Pancreas (tissue), 10 donors: ENCODE measurements around the gene ACSL3. TPM values are rescaled to one million over a fixed set of nuclear protein-coding genes. Genes with fewer than 3 reads are reported as not detected.

ENCODE experiments used
- ATAC-seq, 4 donors: fragments of 200-7000 bp; cut with Tn5 transposase; one replicate each; pipeline versions ENCODE4 v1.8.0 to v1.9.1; 2020; ENCODE audit warnings: mild to moderate bottlenecking in 4 of 4, moderate library complexity in 4 of 4
- DNase-seq, 6 donors: peaks; one replicate each; pipeline ENCODE4 v3.0.0-alpha.2; 2020
- FAIRE-seq: peaks from 2 replicates; lab custom pipeline; 2012; peaks lifted over from hg19 to GRCh38; lab: Jason Lieb, UNC
- H3K27ac ChIP-seq, 4 donors: fragments of 200-600 bp; sonication (generic); 1 replicate in 3 of 4; 2 replicates in 1 of 4; pipeline versions ENCODE4 v1.5.0 to v1.8.0; 2020
- H3K27me3 ChIP-seq, 4 donors: fragments of 200-600 bp; one replicate each; pipeline ENCODE4 v1.8.0; 2021
- H3K36me3 ChIP-seq, 3 donors: fragments of 200-600 bp; sonication (generic) in 1 of 3; one replicate each; pipeline versions ENCODE4 v1.5.0 to v1.8.0; 2020 to 2021
- H3K4me1 ChIP-seq, 3 donors: fragments of 200-600 bp; one replicate each; pipeline ENCODE4 v1.8.0; 2021
- H3K4me3 ChIP-seq, 4 donors: fragments of 200-600 bp; sonication (generic) in 2 of 4; one replicate each; pipeline versions ENCODE4 v1.5.0 to v1.8.0; 2020 to 2021
- H3K9me3 ChIP-seq, 4 donors: fragments of 200-600 bp; one replicate each; pipeline ENCODE4 v1.8.0; 2021
- WGBS, 2 donors: extraction: QIAGEN DNeasy Blood & Tissue Kit; methylation state at CpG; one replicate each; pipeline ENCODE4 v1.1.7; 2013; 5-methylcytosine and 5-hydroxymethylcytosine counted together
- intact Hi-C, 3 donors: fragments of 100-400 bp; cut with DNase I; formaldehyde crosslinking; loops; one replicate each; pipeline versions ENCODE4 v1.11.1 to v1.14.2; 2022
- polyA plus RNA-seq, 2 donors: library from polyadenylated mRNA; stranded (reverse); fragments of 200-250 nt; gene quantifications; one replicate each; pipeline ENCODE4 v1.2.3, GENCODE V29; 2013
- total RNA-seq, 6 donors: library from RNA; stranded (reverse); fragmentation: NEBNext Ultra II Directional in 4 of 6; extraction: Animal tissue kit (Norgen Biotek cat#: 25700) in 4 of 6; gene quantifications; one replicate each; pipeline versions ENCODE4 v1.2.1 to v1.2.4, GENCODE V29; 2021 to 2023
- TF ChIP-seq, protein P1 (sequence below), 4 donors: fragments of 200-600 bp; sonication (generic) in 3 of 4; IDR thresholded peaks; one replicate each; pipeline versions ENCODE4 v1.5.0 to v1.8.0; 2021; ENCODE audit warnings: antibody characterized with exemption in 4 of 4
- donor health status: healthy with polysubstance abuse.
- donor health status: DM: no; HTN: no; CAD: no; lungs with moderate emphysema.
- donor health status: DM: no; HTN: no; CAD: no.
- donor health status: control.
- donor health status: control.
- donor health status: Bipolar disorder and iron deficiency.
- donor health status: DM: yes; HTN: yes; CAD: no.
- donor health status: DM: no; HTN: no; CAD: no.
- donor health status: DM: no; HTN: no; CAD: no.
- donor health status: DM: yes; HTN: yes; CAD: no.

Gene ACSL3
- total and polyA plus RNA-seq, 8 donors, result 4.7 to 32.0 (median 15.9) TPM

DNA sequence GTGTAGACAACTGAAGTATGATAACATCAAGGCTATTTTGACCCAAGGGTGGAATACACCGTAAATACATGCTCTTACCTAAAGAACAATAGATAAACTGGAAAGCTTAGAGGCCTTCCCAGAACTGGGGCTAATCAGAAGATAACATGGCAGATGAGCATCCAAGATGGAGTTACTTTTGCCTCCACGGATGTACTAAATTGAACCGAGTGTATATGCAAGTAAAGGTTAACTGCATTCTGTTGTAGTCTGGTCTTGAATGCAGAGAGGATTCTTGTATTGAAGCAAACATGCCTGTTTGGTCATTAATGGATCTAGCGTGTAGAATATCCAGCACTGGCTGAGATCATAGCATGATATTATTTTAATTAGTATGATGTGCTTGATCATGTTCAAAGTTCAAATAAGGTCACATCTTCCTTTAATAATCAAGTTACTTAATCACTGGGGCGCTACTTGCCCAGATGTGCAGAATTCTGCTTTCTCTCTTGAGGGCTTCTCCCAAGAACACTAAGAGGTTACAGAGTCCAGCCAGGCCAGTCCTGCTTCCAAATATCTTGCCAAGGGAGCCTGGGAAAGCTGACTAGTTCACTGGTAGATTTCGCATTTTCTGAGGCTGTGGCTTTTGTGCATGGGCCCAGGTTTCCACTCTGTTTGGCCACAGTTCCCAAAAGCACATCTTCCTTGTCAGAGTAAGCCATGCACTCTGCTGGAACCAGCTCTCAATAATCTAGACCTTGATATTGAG is 37.5 kb upstream of the ACSL3 start:
- DNase-seq (no peak), FAIRE-seq (no peak), ATAC-seq (no peak)
- no peaks in the 10 kb centered on the region for H3K27me3 ChIP-seq
- no peaks in the 10 kb centered on the region for H3K36me3 ChIP-seq
- no peak overlapping the region for H3K27ac ChIP-seq
- H3K4me1 ChIP-seq, result no peaks in the 10 kb centered on the region
- intact Hi-C loops, result no loop called here
- 84 to 93% methylated on average over 6 of the region's 6 CpGs for WGBS, 2 donors
- H3K4me3 ChIP-seq, result no peak overlapping the region
- TF ChIP-seq, protein P1, sequence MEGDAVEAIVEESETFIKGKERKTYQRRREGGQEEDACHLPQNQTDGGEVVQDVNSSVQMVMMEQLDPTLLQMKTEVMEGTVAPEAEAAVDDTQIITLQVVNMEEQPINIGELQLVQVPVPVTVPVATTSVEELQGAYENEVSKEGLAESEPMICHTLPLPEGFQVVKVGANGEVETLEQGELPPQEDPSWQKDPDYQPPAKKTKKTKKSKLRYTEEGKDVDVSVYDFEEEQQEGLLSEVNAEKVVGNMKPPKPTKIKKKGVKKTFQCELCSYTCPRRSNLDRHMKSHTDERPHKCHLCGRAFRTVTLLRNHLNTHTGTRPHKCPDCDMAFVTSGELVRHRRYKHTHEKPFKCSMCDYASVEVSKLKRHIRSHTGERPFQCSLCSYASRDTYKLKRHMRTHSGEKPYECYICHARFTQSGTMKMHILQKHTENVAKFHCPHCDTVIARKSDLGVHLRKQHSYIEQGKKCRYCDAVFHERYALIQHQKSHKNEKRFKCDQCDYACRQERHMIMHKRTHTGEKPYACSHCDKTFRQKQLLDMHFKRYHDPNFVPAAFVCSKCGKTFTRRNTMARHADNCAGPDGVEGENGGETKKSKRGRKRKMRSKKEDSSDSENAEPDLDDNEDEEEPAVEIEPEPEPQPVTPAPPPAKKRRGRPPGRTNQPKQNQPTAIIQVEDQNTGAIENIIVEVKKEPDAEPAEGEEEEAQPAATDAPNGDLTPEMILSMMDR (IDR thresholded peaks at IDR 0.05), result no peak
- no peaks in the 10 kb centered on the region for H3K9me3 ChIP-seq

DNA sequence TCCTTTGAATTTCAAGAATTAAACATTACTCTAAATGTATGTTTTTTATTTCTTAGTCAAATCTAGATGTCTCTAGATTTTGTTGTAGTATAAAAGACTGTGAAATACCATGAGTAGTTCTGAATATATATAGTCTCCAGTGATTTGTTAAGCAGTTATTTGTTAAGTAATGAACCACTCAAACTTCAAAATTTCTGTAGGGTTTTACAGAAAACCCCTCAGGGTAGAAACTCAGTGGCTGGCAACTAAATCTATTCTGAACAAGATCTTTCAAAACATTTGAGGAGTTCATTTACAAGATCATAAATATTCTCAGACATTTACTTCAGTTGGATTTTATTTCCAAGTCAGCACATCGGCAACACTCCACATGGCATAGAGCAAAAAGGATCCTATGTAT is 35.8 kb upstream of the ACSL3 start:
- no peak for FAIRE-seq
- Histone ChIP-seq H3K9me3 (no peaks in the 10 kb centered on the region), H3K36me3 (no peaks in the 10 kb centered on the region), H3K4me1 (no peaks in the 10 kb centered on the region), H3K27me3 (no peaks in the 10 kb centered on the region), H3K27ac (no peak overlapping the region), H3K4me3 (no peak overlapping the region)
- no peak for ATAC-seq
- intact Hi-C loops, result no loop called here
- 92 to 96% methylated on average over 1 of the region's 1 CpG for WGBS, 2 donors
- TF ChIP-seq, protein P1 (IDR thresholded peaks at IDR 0.05), result no peak
- no peak for DNase-seq

DNA sequence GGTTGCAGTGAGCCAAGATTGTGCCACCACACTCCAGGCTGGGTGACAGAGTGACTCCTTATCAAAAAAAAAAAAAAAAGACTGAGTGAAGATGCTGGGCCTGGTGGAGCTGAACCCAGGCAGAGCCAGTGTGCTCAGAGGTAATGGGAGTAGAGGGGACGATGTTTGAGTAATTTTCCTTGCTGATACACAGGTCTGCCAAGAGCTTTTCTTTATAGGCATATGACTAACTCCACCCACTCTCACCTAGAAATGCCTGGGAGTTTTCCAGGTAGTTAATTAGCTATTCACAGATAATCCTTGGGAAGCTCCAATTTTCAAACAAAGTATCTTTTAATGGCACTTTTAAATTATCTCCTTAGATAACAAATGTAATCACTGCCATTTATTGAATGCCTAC is 33.4 kb upstream of the ACSL3 start:
- no peak for ATAC-seq

DNA sequence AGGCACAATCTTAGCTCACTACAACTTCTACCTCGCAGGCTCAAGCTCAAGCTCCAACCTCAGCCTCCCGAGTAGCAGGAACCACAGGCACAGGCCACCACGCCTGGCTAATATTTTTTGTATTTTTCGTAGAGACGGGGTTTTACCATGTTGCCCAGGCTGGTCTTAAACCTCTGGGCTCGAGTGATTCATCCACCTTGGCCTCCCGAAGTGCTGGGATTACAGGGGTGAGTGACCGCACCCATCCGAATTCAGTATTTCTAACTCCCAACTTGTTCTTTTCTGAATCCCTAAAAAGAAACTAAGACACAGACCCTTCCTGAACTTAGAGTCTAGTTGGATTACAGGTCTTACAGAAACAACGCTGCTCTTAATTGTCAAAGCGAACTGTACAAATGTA is 32.3 kb upstream of the ACSL3 start:
- Histone ChIP-seq H3K27ac (no peak overlapping the region), H3K27me3 (no peaks in the 10 kb centered on the region), H3K36me3 (no peaks in the 10 kb centered on the region), H3K9me3 (no peaks in the 10 kb centered on the region), H3K4me3 (no peak overlapping the region), H3K4me1 (no peaks in the 10 kb centered on the region)
- no peak for FAIRE-seq
- ATAC-seq, result no peak
- 85 to 95% methylated on average over 11 of the region's 11 CpGs for WGBS, 2 donors
- TF ChIP-seq, protein P1 (IDR thresholded peaks at IDR 0.05), result no peak
- intact Hi-C loops, result no loop called here
- no peak for DNase-seq

More for the DNA sequence above, 33.4 kb upstream of the ACSL3 start:
- TF ChIP-seq, protein P1 (IDR thresholded peaks at IDR 0.05), result no peak
- no peaks in the 10 kb centered on the region for H3K27me3 ChIP-seq
- H3K4me3 ChIP-seq, result no peak overlapping the region
- no peaks in the 10 kb centered on the region for H3K36me3 ChIP-seq
- 69 to 71% methylated on average over 1 of the region's 1 CpG for WGBS, 2 donors
- DNase-seq, result no peak
- H3K27ac ChIP-seq, result no peak overlapping the region
- H3K4me1 ChIP-seq, result no peaks in the 10 kb centered on the region
- H3K9me3 ChIP-seq, result no peaks in the 10 kb centered on the region
- no peak for FAIRE-seq
- intact Hi-C loops, result no loop called here

DNA sequence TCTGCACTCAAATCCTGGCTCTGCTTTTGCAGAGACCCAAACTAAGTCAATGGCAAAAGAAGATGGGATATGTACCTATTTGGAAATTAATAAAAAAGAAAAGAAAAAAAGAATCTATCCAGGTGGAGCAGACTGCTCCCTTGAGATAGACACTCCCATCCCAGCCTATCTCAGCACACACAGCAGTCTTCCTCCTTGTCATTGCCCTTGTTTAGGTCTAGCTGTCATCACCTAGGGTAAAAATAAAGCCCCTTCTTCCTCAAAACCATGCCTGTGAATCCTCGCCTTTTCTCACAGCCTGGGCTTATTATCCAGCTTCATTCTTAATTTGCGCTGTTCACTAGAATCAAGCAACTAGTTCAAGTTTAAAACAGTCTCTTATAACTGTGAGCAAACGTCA is 30.7 kb upstream of the ACSL3 start:
- FAIRE-seq (no peak), ATAC-seq (no peak), DNase-seq (no peak)
- Histone ChIP-seq H3K27ac (no peak overlapping the region), H3K4me3 (no peak overlapping the region), H3K36me3 (no peaks in the 10 kb centered on the region), H3K9me3 (no peaks in the 10 kb centered on the region), H3K27me3 (no peaks in the 10 kb centered on the region), H3K4me1 (peaks cover 0 to under 1% (median 0%) of the 10 kb centered on the region in 3 donors)
- intact Hi-C loops, result no loop called here
- 81 to 85% methylated on average over 3 of the region's 3 CpGs for WGBS, 2 donors
- TF ChIP-seq, protein P1 (IDR thresholded peaks at IDR 0.05), result no peak
